Measurements from ENCODE around the gene FBXO46. TPM values are rescaled to one million over a fixed set of nuclear protein-coding genes. Genes with fewer than 3 reads are reported as not detected.

Gene FBXO46
- total RNA-seq, 1 donor from 2014 or later: 9.4 TPM

- H3K4me1 ChIP-seq: no peaks in the 10 kb centered on the region
- H3K27ac ChIP-seq (replicated peaks): no peak overlapping the region
- H3K9me3 ChIP-seq (replicated peaks): no peaks in the 10 kb centered on the region
- H3K27me3 ChIP-seq (ENCODE audit: low read depth): no peaks in the 10 kb centered on the region
- TF ChIP-seq CTCF (IDR thresholded peaks at IDR 0.05; ENCODE audit: borderline replicate concordance): no peak
- H3K4me3 ChIP-seq: no peak overlapping the region
- H3K36me3 ChIP-seq: no peaks in the 10 kb centered on the region
- no peak for DNase-seq
- intact Hi-C loops (cut with micrococcal nuclease): no loop called here
Observed at GRCh38 chr19:45747513-45747912, 16.8 kb upstream of the FBXO46 start.

GRCh38 chr19:45746866-45747265 lies 16.2 kb upstream of the FBXO46 start:
- Histone ChIP-seq H3K27me3 (ENCODE audit: low read depth) (no peaks in the 10 kb centered on the region), H3K27ac (replicated peaks) (no peak overlapping the region), H3K4me3 (no peak overlapping the region), H3K9me3 (replicated peaks) (no peaks in the 10 kb centered on the region), H3K36me3 (no peaks in the 10 kb centered on the region), H3K4me1 (no peaks in the 10 kb centered on the region)
- DNase-seq: no peak
- no peak for TF ChIP-seq CTCF (IDR thresholded peaks at IDR 0.05; ENCODE audit: borderline replicate concordance)
- intact Hi-C loops (cut with micrococcal nuclease): no loop called here

- intact Hi-C loops (cut with micrococcal nuclease): no loop called here
- no peak for DNase-seq
- no peak for TF ChIP-seq CTCF (IDR thresholded peaks at IDR 0.05; ENCODE audit: borderline replicate concordance)
Observed at GRCh38 chr19:45745606-45746005, 14.9 kb upstream of the FBXO46 start.

GRCh38 chr19:45742969-45743368 lies 12.3 kb upstream of the FBXO46 start:
- Histone ChIP-seq H3K9me3 (replicated peaks) (no peaks in the 10 kb centered on the region), H3K27ac (replicated peaks) (no peak overlapping the region)
- TF ChIP-seq CTCF (IDR thresholded peaks at IDR 0.05; ENCODE audit: borderline replicate concordance): no peak

More at GRCh38 chr19:45745606-45746005, 14.9 kb upstream of the FBXO46 start:
- H3K4me3 ChIP-seq: no peak overlapping the region
- H3K27ac ChIP-seq (replicated peaks): no peak overlapping the region
- no peaks in the 10 kb centered on the region for H3K27me3 ChIP-seq (ENCODE audit: low read depth)
- no peaks in the 10 kb centered on the region for H3K36me3 ChIP-seq
- no peaks in the 10 kb centered on the region for H3K4me1 ChIP-seq
- H3K9me3 ChIP-seq (replicated peaks): no peaks in the 10 kb centered on the region

GRCh38 chr19:45739498-45740439 lies 9.1 kb upstream of the FBXO46 start:
- no peaks in the 10 kb centered on the region for H3K36me3 ChIP-seq
- no peak for DNase-seq
- no peak overlapping the region for H3K27ac ChIP-seq (replicated peaks)
- no peaks in the 10 kb centered on the region for H3K27me3 ChIP-seq (ENCODE audit: low read depth)
- intact Hi-C loops (cut with micrococcal nuclease): no loop called here
- TF ChIP-seq CTCF (IDR thresholded peaks at IDR 0.05; ENCODE audit: borderline replicate concordance): no peak
- no peak overlapping the region for H3K4me3 ChIP-seq
- no peaks in the 10 kb centered on the region for H3K9me3 ChIP-seq (replicated peaks)
- H3K4me1 ChIP-seq: no peaks in the 10 kb centered on the region

More at GRCh38 chr19:45742969-45743368, 12.3 kb upstream of the FBXO46 start:
- Histone ChIP-seq H3K36me3 (no peaks in the 10 kb centered on the region), H3K4me1 (no peaks in the 10 kb centered on the region), H3K4me3 (no peak overlapping the region), H3K27me3 (ENCODE audit: low read depth) (no peaks in the 10 kb centered on the region)
- no peak for DNase-seq
- intact Hi-C loops (cut with micrococcal nuclease): no loop called here

All from left ventricle myocardium inferior (tissue), 1 donor.